ENCODE data around the gene AK5. TPM values are rescaled to one million over a fixed set of nuclear protein-coding genes. Genes with fewer than 3 reads are reported as not detected.

AK5 gene
- total RNA-seq, result 2.5 and 5.9 TPM in 2 replicates

GRCh38 chr1:77281491-77282186 is at the start of gene AK5:
Gene AK5, plus strand, starts transcription at chr1:77282019. Its CDS starts 295 bp downstream, at chr1:77282314.
- no peak for DNase-seq (ENCODE audit: low read depth, low spot score)

GRCh38 chr1:77232829-77233228 is 49.0 kb upstream of the AK5 start:
- DNase-seq (ENCODE audit: low read depth, low spot score), result no peak

- no peak for DNase-seq (ENCODE audit: low read depth, low spot score)
These were observed 47.7 kb upstream of the AK5 start for GRCh38 chr1:77234096-77234495.

- no peak for DNase-seq (ENCODE audit: low read depth, low spot score)
These were observed 46.9 kb upstream of the AK5 start for GRCh38 chr1:77234943-77235342.

GRCh38 chr1:77238462-77238861 is 43.4 kb upstream of the AK5 start:
- no peak for DNase-seq (ENCODE audit: low read depth, low spot score)

- no peak for DNase-seq (ENCODE audit: low read depth, low spot score)
These were observed 42.5 kb upstream of the AK5 start for GRCh38 chr1:77239311-77239710.

GRCh38 chr1:77245830-77246229 is 36.0 kb upstream of the AK5 start:
- DNase-seq (ENCODE audit: low read depth, low spot score), result no peak

GRCh38 chr1:77250126-77250525 is 31.7 kb upstream of the AK5 start:
- DNase-seq (ENCODE audit: low read depth, low spot score), result no peak

GRCh38 chr1:77253211-77253610 is 28.6 kb upstream of the AK5 start:
- no peak for DNase-seq (ENCODE audit: low read depth, low spot score)

- DNase-seq (ENCODE audit: low read depth, low spot score), result no peak
These were observed 18.1 kb upstream of the AK5 start for GRCh38 chr1:77263708-77264107.

- DNase-seq (ENCODE audit: low read depth, low spot score), result no peak
These were observed 16.6 kb upstream of the AK5 start for GRCh38 chr1:77265180-77265579.

- no peak for DNase-seq (ENCODE audit: low read depth, low spot score)
These were observed 14.8 kb upstream of the AK5 start for GRCh38 chr1:77267035-77267434.

GRCh38 chr1:77271852-77272580 is 9.8 kb upstream of the AK5 start:
- DNase-seq (ENCODE audit: low read depth, low spot score), result no peak

- no peak for DNase-seq (ENCODE audit: low read depth, low spot score)
These were observed 7.9 kb upstream of the AK5 start for GRCh38 chr1:77273891-77274290.

GRCh38 chr1:77275194-77275593 is 6.6 kb upstream of the AK5 start:
- DNase-seq (ENCODE audit: low read depth, low spot score), result no peak

- no peak for DNase-seq (ENCODE audit: low read depth, low spot score)
These were observed 4.9 kb upstream of the AK5 start for GRCh38 chr1:77276941-77277340.

- DNase-seq (ENCODE audit: low read depth, low spot score), result no peak
These were observed 1.9 kb upstream of the AK5 start for GRCh38 chr1:77279929-77280328.

GRCh38 chr1:77280962-77281361 is 857 bp upstream of the AK5 start:
- no peak for DNase-seq (ENCODE audit: low read depth, low spot score)

- no peak for DNase-seq (ENCODE audit: low read depth, low spot score)
These were observed 507 bp downstream of the AK5 start for GRCh38 chr1:77282187-77282865.

- no peak for DNase-seq (ENCODE audit: low read depth, low spot score)
These were observed 1.2 kb downstream of the AK5 start for GRCh38 chr1:77282866-77283539.

- no peak for DNase-seq (ENCODE audit: low read depth, low spot score)
These were observed 2.0 kb downstream of the AK5 start for GRCh38 chr1:77283701-77284425.

All from pulmonary artery endothelial cell (primary cell).